Breast epithelium (tissue), 3 donors: Measurements from ENCODE around the gene ELP5.

Experiments used
- CTCF ChIP-seq, 3 donors: fragments of 450-650 bp; IDR thresholded peaks; one replicate each; pipeline ENCODE4 v1.5.1; 2016 to 2017; ENCODE audit warnings: antibody characterized with exemption in 3 of 3, mild to moderate bottlenecking in 3 of 3, moderate library complexity in 3 of 3
- POLR2A ChIP-seq: fragments of 450-650 bp; IDR thresholded peaks from one replicate; pipeline ENCODE4 v1.6.1; 2016; ENCODE audit warnings: antibody characterized with exemption, mild to moderate bottlenecking, moderate library complexity

GRCh38 chr17:7256766-7257456, 4.9 kb downstream of the ELP5 start:
- TF ChIP-seq CTCF (IDR thresholded peaks at IDR 0.05): no peak
- TF ChIP-seq POLR2A: no peak
